ENCODE measurements around the gene MAGI2.
"Not testable (repeated sequence)": the region's sequence is repeated elsewhere in the genome, so short reads cannot be mapped to it uniquely, and the experiment has no call there.

Gene MAGI2

DNA sequence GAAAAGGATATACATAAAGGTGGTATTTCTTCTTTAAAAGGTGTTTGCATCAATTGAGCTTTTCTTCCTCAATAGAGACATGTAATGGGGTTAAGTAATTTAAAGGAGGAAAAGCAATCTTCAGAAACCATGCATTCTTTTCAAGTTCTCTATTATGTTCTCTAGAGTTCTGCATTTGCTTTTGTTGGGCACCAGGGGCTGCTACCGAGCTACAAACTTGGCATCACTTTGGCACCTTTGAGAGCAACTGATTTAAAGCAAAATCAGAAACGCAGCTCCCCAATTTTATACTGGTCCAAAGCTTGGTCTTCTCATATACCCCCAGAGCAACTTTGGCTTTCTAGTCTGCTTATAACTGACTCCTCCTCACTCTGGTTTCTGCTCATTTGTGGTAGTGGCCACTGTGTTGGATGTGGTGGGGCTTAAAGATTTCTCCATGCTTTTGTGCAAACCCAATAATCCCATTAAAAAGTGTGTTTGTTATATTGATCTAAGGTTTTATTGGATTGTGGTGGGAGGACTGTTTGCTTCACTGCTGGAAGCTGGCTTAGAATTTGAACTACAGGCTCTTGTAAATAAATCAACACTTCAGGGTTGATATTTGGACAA is 942.8 kb downstream of the MAGI2 start:
- H3K4me1 ChIP-seq (ENCODE audit: control insufficient read depth, insufficient read depth, low read length, poor library complexity, severe bottlenecking), result no peaks in the 10 kb centered on the region
- DNase-seq, result no peak
- H3K27ac ChIP-seq (ENCODE audit: insufficient read depth, low read length, poor library complexity, severe bottlenecking), result no peak overlapping the region
- no peaks in the 10 kb centered on the region for H3K27me3 ChIP-seq (replicated peaks; ENCODE audit: control insufficient read depth, insufficient read depth, low read length, poor library complexity, severe bottlenecking)
- no peaks in the 10 kb centered on the region for H3K9me3 ChIP-seq (ENCODE audit: control insufficient read depth, low read length)
- H3K36me3 ChIP-seq (ENCODE audit: control insufficient read depth, insufficient read depth, low read length), result no peaks in the 10 kb centered on the region
- no peak overlapping the region for H3K4me3 ChIP-seq (ENCODE audit: insufficient read depth, low read depth, low read length, poor library complexity, severe bottlenecking)

DNA sequence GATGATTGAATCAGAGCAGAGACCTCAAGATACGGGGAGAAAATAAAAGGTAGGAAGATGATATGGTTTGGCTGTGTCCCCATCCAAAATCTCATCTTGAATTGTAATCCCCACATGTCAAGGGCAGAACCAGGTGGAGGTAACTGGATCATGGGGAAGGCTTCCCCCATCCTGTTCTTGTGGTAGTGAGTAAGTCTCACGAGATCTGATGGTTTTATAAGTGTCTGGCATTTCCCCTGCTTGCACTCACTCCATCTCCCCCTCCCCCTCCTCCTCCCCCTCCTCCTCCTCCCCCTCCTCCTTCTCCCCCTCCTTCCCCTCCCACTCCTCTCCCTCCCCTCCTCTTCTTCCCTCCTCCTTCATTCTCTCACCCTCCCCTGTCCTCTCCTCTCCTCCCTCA is 950.2 kb downstream of the MAGI2 start:
- not testable (repeated sequence) for H3K27ac ChIP-seq (ENCODE audit: insufficient read depth, low read length, poor library complexity, severe bottlenecking); H3K36me3 ChIP-seq (ENCODE audit: control insufficient read depth, insufficient read depth, low read length); H3K4me1 ChIP-seq (ENCODE audit: control insufficient read depth, insufficient read depth, low read length, poor library complexity, severe bottlenecking); H3K4me3 ChIP-seq (ENCODE audit: insufficient read depth, low read depth, low read length, poor library complexity, severe bottlenecking); H3K27me3 ChIP-seq (replicated peaks; ENCODE audit: control insufficient read depth, insufficient read depth, low read length, poor library complexity, severe bottlenecking); DNase-seq; H3K9me3 ChIP-seq (ENCODE audit: control insufficient read depth, low read length)

DNA sequence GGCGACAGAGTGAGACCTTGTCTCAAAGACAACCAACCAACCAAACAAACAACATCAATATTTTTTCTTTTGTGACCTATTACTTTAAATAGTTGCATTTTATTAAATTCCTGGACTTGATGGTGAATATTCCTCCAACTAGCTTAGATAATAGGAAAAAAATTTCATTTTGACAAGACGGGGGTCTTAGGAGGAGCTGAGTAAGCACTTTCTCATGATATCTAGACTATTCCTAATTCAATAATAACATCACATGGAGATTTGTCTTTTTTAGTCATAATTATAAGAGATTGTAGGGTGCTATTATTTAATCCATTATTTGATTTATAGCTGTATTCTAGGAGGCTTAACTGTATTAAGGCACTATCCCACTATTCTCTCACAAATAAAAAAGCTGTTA is 952.4 kb downstream of the MAGI2 start:
- H3K36me3 ChIP-seq (ENCODE audit: control insufficient read depth, insufficient read depth, low read length), result no peaks in the 10 kb centered on the region
- DNase-seq, result no peak
- H3K9me3 ChIP-seq (ENCODE audit: control insufficient read depth, low read length), result no peaks in the 10 kb centered on the region
- no peak overlapping the region for H3K4me3 ChIP-seq (ENCODE audit: insufficient read depth, low read depth, low read length, poor library complexity, severe bottlenecking)
- H3K4me1 ChIP-seq (ENCODE audit: control insufficient read depth, insufficient read depth, low read length, poor library complexity, severe bottlenecking), result no peaks in the 10 kb centered on the region
- H3K27me3 ChIP-seq (replicated peaks; ENCODE audit: control insufficient read depth, insufficient read depth, low read length, poor library complexity, severe bottlenecking), result no peaks in the 10 kb centered on the region
- H3K27ac ChIP-seq (ENCODE audit: insufficient read depth, low read length, poor library complexity, severe bottlenecking), result no peak overlapping the region

DNA sequence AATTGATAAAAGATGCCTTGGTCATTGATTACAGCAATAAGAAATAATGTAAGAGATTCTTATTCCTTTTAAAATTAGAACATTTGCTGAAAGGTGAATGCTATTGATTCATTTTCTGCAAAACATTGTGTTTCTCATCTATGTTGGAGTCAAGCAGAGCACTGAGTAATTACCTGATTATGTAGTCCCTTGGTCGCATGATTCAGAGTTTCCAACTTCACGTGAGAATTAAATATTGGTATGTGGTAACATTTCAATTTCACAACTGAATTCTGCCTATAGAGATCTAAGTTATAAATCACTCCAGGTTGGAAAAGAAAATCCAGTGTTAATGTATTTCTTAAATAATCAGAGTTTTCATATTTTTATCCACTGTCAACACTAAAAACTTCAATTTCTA is 953.5 kb downstream of the MAGI2 start:
- no peaks in the 10 kb centered on the region for H3K27me3 ChIP-seq (replicated peaks; ENCODE audit: control insufficient read depth, insufficient read depth, low read length, poor library complexity, severe bottlenecking)
- H3K4me1 ChIP-seq (ENCODE audit: control insufficient read depth, insufficient read depth, low read length, poor library complexity, severe bottlenecking), result no peaks in the 10 kb centered on the region
- no peak overlapping the region for H3K4me3 ChIP-seq (ENCODE audit: insufficient read depth, low read depth, low read length, poor library complexity, severe bottlenecking)
- H3K9me3 ChIP-seq (ENCODE audit: control insufficient read depth, low read length), result no peaks in the 10 kb centered on the region
- no peaks in the 10 kb centered on the region for H3K36me3 ChIP-seq (ENCODE audit: control insufficient read depth, insufficient read depth, low read length)
- H3K27ac ChIP-seq (ENCODE audit: insufficient read depth, low read length, poor library complexity, severe bottlenecking), result no peak overlapping the region
- no peak for DNase-seq

DNA sequence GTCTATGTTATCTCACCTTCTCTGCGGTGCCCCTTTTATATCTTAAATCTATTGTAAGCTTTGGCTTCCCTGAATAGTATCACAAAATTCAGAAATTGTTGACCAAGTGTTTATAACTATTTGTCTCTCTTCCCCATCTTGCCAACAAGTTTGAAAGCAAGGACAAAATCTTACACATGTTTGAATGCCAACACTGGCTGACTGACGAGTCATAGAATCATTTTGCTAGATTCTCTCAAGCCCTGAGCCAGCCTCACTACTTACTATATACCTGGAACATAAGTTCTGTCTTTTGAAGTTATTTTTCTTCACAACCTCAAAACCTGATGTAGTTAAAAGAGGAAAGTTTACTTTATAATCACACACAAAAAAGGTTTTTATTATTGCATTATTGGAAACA is 954.2 kb downstream of the MAGI2 start:
- no peaks in the 10 kb centered on the region for H3K9me3 ChIP-seq (ENCODE audit: control insufficient read depth, low read length)
- no peaks in the 10 kb centered on the region for H3K4me1 ChIP-seq (ENCODE audit: control insufficient read depth, insufficient read depth, low read length, poor library complexity, severe bottlenecking)
- H3K4me3 ChIP-seq (ENCODE audit: insufficient read depth, low read depth, low read length, poor library complexity, severe bottlenecking), result no peak overlapping the region
- DNase-seq, result no peak
- no peak overlapping the region for H3K27ac ChIP-seq (ENCODE audit: insufficient read depth, low read length, poor library complexity, severe bottlenecking)
- H3K36me3 ChIP-seq (ENCODE audit: control insufficient read depth, insufficient read depth, low read length), result no peaks in the 10 kb centered on the region
- H3K27me3 ChIP-seq (replicated peaks; ENCODE audit: control insufficient read depth, insufficient read depth, low read length, poor library complexity, severe bottlenecking), result no peaks in the 10 kb centered on the region

DNA sequence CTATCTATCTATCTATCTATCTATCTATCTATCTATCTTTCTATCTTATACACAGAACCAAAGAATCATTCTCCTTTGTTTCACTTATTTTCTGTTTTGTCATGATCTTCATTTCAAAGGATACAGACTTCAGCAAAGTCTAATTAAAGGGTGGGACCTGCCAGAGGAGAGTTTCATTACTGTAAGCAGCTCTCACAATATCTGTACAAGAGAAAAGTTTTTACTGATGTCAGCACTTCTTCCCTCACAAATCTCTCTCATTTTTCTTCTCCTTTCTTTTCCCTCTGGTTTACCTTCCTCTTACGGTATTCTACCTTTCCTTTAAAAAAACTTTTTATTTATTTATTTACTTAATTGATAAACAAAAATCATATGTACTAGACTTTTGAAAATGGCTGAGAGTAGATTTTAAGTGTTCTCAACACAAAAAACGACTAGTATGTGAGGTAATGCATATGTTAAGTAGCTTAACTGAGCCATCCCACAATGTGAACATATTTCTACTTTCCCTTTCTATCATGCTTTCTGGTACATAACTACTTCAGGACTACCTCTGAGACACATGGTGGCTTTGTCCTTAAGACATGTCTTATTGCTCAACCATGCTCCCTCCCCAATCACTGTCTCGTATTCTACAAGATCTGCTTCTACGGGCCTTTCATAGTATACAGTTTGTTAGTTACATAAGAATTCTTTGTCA is 955.6 kb downstream of the MAGI2 start:
- Histone ChIP-seq H3K36me3 (ENCODE audit: control insufficient read depth, insufficient read depth, low read length) (no peaks in the 10 kb centered on the region), H3K9me3 (ENCODE audit: control insufficient read depth, low read length) (no peaks in the 10 kb centered on the region), H3K4me3 (ENCODE audit: insufficient read depth, low read depth, low read length, poor library complexity, severe bottlenecking) (no peak overlapping the region), H3K27ac (ENCODE audit: insufficient read depth, low read length, poor library complexity, severe bottlenecking) (no peak overlapping the region), H3K4me1 (ENCODE audit: control insufficient read depth, insufficient read depth, low read length, poor library complexity, severe bottlenecking) (no peaks in the 10 kb centered on the region), H3K27me3 (replicated peaks; ENCODE audit: control insufficient read depth, insufficient read depth, low read length, poor library complexity, severe bottlenecking) (no peaks in the 10 kb centered on the region)
- DNase-seq, result no peak

DNA sequence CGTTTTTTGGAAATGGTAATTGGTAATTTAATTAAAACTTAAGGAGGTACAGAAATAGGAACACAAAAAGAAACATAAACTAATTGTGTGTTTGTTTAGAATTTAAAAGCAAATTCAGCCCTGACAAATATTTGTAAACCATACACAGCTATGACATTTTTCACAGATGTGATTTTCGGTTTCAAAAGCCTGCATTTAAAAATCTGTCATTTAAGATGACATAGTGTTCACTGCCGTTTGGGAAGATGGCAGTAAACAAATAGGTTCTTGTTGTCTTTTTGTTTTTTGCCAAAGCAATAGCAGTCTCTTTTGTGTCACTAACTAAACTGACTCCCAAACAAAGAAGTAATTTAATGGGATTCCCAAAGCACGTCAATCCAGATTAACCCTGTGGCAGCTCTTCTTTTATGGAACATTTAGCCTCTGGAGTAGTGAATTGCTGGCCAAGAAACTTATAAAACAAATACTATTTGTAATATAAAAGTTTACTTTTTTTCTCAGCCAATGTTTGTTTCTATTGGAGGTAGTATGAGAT is 957.3 kb downstream of the MAGI2 start:
- no peaks in the 10 kb centered on the region for H3K36me3 ChIP-seq (ENCODE audit: control insufficient read depth, insufficient read depth, low read length)
- H3K27ac ChIP-seq (ENCODE audit: insufficient read depth, low read length, poor library complexity, severe bottlenecking), result no peak overlapping the region
- no peak for DNase-seq
- H3K27me3 ChIP-seq (replicated peaks; ENCODE audit: control insufficient read depth, insufficient read depth, low read length, poor library complexity, severe bottlenecking), result no peaks in the 10 kb centered on the region
- no peaks in the 10 kb centered on the region for H3K9me3 ChIP-seq (ENCODE audit: control insufficient read depth, low read length)
- H3K4me3 ChIP-seq (ENCODE audit: insufficient read depth, low read depth, low read length, poor library complexity, severe bottlenecking), result no peak overlapping the region
- H3K4me1 ChIP-seq (ENCODE audit: control insufficient read depth, insufficient read depth, low read length, poor library complexity, severe bottlenecking), result no peaks in the 10 kb centered on the region

DNA sequence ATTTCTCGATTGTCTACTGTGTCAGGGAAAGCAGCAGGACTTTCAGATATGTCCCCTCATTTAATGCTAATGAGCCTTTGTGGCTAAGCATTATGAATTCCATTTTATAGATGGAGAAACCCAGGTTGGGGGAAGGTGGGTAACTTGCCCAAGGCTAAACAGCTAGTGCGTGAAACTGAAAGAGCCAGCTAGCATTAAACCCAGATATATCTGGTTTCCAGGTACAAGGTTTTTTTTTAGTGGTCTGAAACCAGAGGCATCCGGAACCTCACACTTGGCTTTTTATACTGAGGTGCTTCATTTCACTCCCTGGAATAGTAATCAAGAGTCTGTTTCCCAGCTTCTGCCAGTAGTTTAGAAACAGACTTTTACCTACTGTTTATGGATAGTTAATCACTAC is 960.1 kb downstream of the MAGI2 start:
- no peaks in the 10 kb centered on the region for H3K36me3 ChIP-seq (ENCODE audit: control insufficient read depth, insufficient read depth, low read length)
- DNase-seq, result no peak
- no peaks in the 10 kb centered on the region for H3K4me1 ChIP-seq (ENCODE audit: control insufficient read depth, insufficient read depth, low read length, poor library complexity, severe bottlenecking)
- H3K4me3 ChIP-seq (ENCODE audit: insufficient read depth, low read depth, low read length, poor library complexity, severe bottlenecking), result no peak overlapping the region
- H3K27ac ChIP-seq (ENCODE audit: insufficient read depth, low read length, poor library complexity, severe bottlenecking), result no peak overlapping the region
- H3K9me3 ChIP-seq (ENCODE audit: control insufficient read depth, low read length), result no peaks in the 10 kb centered on the region
- no peaks in the 10 kb centered on the region for H3K27me3 ChIP-seq (replicated peaks; ENCODE audit: control insufficient read depth, insufficient read depth, low read length, poor library complexity, severe bottlenecking)

DNA sequence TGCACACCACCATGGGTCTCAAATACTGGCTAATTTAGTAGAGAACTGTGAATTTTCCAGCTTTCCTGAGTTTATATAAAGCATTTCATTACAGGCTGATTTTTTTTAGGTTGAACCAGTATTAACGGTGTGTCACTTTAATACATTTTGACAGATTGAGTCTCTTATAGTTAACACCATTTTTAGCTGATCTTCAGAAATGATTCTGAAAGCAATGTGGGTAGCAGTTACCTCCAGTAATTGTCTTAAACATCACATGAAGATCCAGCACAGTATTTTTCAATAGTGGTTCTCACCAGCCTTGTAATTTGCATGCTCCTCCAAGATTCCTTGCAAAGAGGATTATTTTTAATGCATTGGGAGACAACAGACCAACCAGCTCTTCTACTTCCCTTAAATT is 961.3 kb downstream of the MAGI2 start:
- no peaks in the 10 kb centered on the region for H3K27me3 ChIP-seq (replicated peaks; ENCODE audit: control insufficient read depth, insufficient read depth, low read length, poor library complexity, severe bottlenecking)
- H3K27ac ChIP-seq (ENCODE audit: insufficient read depth, low read length, poor library complexity, severe bottlenecking), result no peak overlapping the region
- H3K9me3 ChIP-seq (ENCODE audit: control insufficient read depth, low read length), result no peaks in the 10 kb centered on the region
- no peak overlapping the region for H3K4me3 ChIP-seq (ENCODE audit: insufficient read depth, low read depth, low read length, poor library complexity, severe bottlenecking)
- no peak for DNase-seq
- H3K4me1 ChIP-seq (ENCODE audit: control insufficient read depth, insufficient read depth, low read length, poor library complexity, severe bottlenecking), result no peaks in the 10 kb centered on the region
- H3K36me3 ChIP-seq (ENCODE audit: control insufficient read depth, insufficient read depth, low read length), result no peaks in the 10 kb centered on the region

DNA sequence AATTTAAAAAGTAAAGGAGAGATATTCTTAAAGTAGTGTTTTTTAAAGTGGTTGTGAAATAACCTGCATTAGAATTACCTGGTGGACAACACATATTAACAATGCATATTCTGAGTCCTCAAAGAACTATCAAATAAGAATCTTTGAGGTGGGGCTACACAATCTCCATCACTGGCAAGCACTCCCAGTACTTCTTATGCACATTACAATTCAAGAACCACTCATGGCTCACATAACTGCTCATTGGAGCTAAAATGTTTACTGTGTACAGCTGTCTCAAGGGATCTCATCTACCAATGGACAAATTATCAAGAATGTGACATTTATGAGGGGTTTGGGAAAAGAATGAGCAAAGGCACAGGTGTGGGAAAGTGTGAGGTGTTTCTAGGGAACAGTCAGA is 962.9 kb downstream of the MAGI2 start:
- H3K4me1 ChIP-seq (ENCODE audit: control insufficient read depth, insufficient read depth, low read length, poor library complexity, severe bottlenecking), result no peaks in the 10 kb centered on the region
- H3K27ac ChIP-seq (ENCODE audit: insufficient read depth, low read length, poor library complexity, severe bottlenecking), result no peak overlapping the region
- no peaks in the 10 kb centered on the region for H3K27me3 ChIP-seq (replicated peaks; ENCODE audit: control insufficient read depth, insufficient read depth, low read length, poor library complexity, severe bottlenecking)
- H3K9me3 ChIP-seq (ENCODE audit: control insufficient read depth, low read length), result no peaks in the 10 kb centered on the region
- DNase-seq, result no peak
- H3K4me3 ChIP-seq (ENCODE audit: insufficient read depth, low read depth, low read length, poor library complexity, severe bottlenecking), result no peak overlapping the region
- no peaks in the 10 kb centered on the region for H3K36me3 ChIP-seq (ENCODE audit: control insufficient read depth, insufficient read depth, low read length)
